ENCODE data around the gene OXA1L.
"Not testable (repeated sequence)": the region's sequence is repeated elsewhere in the genome, so short reads cannot be mapped to it uniquely, and the experiment has no call there.

Gene OXA1L

DNA sequence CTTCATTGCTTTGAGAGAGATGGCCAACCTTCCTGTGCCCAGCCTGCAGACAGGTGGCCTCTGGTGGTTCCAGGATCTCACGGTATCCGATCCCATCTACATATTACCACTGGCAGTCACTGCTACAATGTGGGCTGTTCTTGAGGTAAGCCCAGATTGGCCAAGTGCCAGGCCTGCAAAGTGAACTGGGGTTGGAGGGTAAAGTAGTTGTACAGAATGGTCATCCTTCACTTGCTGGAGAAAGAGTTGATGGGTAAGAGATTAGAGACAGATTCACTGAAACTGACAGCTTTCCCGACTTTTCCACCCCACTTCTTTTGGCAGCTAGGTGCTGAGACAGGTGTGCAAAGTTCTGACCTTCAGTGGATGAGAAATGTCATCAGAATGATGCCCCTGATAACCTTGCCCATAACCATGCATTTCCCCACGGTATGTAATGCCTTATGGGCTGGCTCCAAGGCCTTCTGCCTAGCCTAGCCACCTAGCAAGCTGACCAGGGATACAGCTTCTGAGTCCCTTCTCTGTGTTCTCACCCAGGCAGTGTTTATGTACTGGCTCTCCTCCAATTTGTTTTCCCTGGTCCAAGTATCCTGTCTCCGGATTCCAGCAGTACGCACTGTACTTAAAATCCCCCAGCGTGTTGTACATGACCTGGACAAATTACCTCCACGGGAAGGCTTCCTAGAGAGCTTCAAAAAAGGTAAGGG, 4.1 kb downstream of the OXA1L start:
- no peak for DNase-seq

DNA sequence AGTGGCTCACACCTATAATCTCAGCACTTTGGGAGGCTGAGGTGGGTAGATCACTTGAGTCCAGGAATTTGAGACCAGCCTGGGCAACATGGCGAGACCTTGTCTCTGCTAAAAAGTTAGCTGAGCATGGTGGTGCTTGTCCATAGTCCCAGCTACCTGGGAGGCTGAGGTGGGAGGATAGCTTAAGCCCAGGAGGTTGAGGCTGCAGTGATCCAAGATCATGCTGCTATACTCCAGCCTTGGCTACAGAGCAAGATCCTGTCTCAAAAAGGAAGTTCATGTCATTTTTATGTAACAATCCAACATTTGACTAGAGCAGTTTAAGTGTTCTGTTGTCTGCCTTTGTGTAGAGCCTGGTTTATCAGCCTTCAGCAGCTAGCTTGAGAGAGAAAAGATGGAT, 6.2 kb downstream of the OXA1L start:
- no peak for DNase-seq

- no peak for DNase-seq
These were observed 6.9 kb downstream of the OXA1L start for GRCh38 chr14:22773162-22774010.

- DNase-seq: no peak
These were observed 7.7 kb downstream of the OXA1L start for GRCh38 chr14:22774011-22774706.

DNA sequence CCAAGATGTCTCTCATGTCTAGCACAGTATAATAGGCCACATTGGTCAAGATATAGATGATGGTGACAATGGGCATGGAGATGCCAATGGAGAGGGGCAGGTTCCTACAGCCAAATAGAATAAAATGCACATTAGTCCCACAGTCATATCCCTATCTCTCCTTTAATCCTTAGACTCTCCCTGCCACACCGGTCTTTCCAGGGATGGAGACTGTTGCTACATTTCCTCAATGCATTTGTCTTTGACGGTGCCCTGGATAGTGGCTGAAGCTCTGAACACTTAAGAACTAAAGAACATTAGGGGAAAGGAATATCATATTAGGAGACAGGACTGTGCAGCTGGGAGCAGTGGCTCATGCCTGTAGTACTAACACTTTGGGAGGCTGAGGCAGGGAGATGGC, 9.7 kb downstream of the OXA1L start:
- DNase-seq: no peak

DNA sequence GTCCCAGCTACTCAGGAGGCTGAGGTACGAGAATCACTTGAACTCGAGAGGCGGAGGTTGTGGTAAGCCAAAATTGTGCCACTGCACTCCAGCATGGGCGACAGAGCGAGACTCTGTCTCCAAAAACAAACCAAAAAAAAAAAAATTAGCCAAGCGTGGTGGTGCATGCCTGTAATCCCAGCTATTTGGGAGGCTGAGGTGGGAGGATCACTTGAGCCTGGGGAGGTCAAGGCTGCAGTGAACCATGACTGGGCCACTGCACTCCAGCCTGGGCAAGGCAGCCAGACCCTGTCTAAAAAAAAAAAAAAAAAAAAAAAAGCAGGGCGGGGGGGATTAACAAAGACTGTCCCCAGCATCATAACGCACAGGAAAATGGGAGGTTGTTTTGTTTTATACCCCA, 10.4 kb downstream of the OXA1L start:
- not testable (repeated sequence) for DNase-seq

DNA sequence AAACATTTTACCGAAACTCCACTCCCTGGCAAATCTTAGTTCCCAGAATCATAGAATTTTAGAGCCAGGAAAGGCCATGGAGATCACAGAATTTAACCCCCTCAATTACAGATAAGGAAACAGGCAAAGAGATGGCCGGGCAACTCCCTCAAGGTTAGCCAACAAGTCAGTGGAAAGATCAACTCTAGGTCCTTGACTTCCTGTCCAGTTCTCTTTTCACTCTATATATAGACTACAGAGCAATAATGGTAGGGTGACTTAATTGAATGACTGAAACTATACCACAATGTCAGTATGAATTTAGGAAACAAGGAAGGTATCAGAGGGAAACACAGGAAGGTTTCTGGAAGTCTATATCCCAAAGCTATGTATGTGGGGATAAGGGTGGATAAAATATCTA, 11.6 kb downstream of the OXA1L start:
- no peak for DNase-seq

DNA sequence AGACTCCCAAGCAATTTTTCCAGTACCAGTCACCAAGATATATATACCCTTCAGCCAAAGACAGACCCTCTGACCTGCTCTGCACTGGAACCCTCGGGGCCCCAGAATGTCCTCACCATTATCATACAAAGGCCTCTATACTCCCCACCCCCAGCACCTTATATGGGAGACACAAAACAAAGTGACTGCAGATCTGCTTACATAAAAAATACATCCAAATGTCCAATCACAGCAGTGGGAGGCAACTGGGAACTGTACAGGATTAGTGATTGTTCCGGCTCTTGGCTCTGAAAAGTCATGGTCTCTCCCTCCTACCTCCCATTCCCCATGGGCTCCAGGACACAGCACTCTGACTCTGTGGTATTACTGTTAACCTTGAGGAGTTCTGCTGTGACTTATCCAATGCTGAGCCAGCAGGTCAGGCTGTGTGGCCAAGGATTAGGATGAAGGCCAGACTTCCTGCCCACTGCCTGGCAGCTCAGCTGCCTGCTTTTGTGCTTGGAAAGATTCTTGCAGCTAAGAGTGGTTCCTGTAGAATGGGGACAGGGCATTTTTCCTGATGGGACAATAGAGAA, 13.7 kb downstream of the OXA1L start:
- DNase-seq: no peak

GRCh38 chr14:22780941-22781300, 14.4 kb downstream of the OXA1L start:
- no peak for DNase-seq

DNA sequence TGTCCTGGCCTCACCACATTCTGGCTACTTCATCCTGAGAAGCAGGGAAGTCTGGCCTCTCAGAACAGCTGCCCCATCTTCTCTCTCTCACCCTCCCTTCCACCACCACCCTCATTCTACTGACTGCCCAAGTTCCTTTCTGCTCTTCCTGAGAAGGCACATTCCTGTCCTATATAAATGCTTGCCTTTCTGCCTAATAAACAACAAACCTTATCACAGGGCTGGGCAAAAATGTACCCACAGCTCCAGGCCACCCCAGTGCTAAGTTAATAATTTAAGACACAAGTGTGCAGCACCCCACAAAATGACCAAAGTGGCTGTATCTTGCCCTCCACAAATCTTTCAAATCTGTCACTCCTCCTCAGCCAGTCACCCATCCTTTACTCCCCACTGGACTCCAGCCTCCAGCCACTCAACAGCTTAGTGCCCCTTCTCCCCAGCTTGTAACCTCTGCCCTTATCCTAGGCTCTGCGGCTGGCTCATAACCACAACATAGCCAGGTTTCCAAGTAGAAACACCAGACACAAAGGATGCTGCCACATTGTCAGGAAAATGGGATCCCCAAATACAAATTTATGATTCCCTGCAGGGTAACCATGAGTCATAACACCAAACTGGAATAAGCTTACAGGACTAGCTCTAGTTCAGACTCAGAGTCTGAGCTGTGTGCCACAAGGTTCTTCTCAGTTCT, 15.0 kb downstream of the OXA1L start:
- DNase-seq: no peak

- DNase-seq: no peak
These were observed 20.2 kb downstream of the OXA1L start for GRCh38 chr14:22786685-22787084.

GRCh38 chr14:22791301-22791700, 24.8 kb downstream of the OXA1L start:
- no peak for DNase-seq

DNA sequence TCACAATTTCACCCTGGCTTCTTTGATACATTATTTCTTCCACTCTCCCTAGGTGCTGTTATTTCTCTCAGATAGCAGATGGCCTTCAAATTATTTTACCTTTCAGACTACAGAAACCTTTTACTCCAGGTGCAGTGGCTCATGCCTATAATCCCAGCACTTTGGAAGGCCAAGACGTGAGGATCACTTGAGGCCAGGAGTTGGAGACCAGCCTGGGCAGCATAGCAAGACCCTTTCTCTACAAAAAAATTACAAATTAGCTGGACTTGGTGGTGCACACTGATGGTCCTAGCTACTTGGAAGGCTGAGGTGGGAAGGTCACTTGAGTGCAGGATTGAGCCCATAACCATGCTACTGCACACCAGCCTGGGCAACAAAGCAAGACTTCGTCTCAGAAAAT, 25.7 kb downstream of the OXA1L start:
- no peak for DNase-seq

- not testable (repeated sequence) for DNase-seq
These were observed 27.1 kb downstream of the OXA1L start for GRCh38 chr14:22793550-22793949.

DNA sequence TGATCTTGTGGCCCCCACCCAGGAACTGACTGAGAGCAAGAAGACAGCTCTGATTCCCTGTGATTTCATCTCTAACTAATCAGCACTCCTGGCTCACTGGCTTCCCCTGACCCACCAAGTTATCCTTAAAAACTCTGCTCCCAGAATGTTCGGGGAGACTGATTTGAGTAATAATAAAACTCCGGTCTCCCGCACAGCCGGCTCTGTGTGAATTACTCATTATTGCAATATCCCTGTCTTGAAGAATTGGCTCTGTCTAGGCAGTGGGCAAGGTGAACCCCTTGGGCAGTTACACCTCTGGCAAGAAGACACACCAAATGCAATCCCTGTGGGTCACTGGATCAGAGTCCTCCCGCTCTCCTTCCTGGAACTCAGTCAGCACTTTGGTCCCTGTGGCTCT, 27.5 kb downstream of the OXA1L start:
- no peak for DNase-seq

DNA sequence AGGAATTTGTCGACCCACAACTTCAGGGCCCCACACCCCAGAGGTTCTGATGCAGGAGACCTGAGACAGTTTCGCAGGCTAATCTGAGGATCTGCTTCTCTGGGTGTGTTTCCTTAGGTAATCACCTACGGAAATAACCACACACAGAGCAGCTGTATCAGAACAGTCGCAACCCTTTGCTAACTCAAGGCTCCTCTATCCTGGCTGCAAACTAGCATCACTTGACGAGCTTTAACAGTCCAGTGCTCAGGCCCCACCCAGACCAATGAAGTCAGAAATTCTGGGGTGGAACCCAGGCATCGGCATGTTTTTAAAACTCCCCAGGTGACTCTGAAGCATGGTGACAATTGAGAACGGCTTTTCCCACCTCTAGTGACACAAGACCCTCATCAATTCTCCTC, 28.1 kb downstream of the OXA1L start:
- no peak for DNase-seq

DNA sequence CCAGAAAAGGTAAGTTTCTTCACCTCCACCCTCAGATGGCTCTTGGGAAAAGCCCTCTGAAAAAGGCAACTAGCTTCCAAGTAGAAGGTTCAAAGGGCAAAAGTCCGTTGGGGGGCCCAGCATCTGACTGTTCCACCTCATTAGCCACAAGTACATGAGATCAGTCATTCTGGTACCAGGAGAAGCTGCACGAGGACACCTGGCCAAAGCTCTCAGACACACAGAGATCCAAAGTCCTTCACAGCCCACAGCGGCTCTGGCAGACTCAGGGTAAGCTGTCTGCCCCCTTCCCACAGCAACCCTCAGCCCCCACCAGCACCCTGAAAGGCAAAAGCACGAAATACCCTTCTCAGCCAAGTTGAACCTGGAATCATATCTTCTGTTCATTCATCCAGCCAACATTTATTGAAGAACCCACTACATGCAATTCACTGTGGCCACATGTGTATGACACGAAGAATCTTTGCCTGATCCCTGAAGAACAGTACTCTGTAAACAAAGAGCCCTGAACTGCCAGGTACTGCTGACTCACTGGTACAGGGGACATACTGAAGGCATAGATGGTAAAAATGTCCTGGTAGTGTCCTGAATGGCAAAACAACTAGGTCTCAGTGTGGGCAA, 29.7 kb downstream of the OXA1L start:
- DNase-seq: no peak

DNA sequence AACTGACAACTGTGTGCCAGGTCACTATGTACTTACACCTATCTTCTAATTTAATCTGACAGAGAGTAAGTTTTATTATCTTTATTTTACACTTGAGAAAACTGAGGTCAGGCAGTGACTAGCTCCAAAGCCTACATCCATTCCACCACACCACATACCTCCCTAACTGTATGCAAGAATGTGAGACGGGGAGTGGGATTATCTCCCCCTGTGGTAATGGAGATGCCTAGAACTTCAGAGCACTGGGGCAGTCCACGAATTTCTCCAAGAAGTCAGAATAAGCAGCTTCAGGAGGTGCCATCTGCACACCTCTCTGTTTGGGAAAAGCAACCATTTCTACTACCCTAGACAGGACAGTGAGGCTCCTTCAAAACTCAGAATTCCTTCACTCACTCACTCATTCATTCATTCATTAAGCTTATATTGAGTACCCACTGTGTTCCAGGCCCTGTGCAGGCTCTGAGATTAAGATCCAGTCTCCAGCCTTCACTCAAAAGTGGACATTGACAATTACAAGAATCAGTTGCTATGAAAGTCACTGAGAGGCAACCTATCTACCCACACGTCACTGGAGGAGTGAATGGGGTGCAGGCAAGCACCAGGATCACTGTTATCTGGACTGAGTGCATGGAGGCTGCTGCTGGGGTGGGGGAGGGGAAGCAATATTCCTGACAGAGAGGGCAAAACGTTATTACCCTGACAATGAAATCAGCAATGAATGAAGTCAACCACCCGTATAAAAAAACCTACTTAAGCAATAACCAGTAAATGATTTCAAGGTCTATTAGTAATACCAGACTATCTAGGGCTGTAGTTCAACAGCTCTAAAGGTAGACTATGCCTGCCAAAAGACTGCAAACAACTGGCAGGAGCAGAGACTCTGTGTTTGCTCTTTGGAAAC, 30.8 kb downstream of the OXA1L start:
- DNase-seq: no peak

DNA sequence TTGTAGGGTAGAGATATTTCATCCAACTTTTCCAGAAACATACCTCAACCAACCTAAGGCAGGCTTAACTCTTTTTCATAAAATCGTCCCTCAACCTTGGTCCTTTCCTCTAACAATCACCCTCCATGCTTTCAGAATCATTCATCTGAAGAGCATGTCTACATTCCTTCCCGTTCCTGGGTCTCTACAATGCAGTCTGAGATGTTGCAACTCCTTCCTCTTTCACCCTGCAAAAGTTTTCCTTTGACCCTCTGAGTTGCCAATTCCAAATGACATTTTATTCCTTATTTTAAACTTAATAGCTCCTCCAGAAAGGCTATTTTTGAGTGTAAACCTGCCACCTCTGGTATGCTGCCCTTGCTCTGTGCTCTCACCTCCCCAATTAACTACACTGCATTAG, 32.0 kb downstream of the OXA1L start:
- DNase-seq: no peak

DNA sequence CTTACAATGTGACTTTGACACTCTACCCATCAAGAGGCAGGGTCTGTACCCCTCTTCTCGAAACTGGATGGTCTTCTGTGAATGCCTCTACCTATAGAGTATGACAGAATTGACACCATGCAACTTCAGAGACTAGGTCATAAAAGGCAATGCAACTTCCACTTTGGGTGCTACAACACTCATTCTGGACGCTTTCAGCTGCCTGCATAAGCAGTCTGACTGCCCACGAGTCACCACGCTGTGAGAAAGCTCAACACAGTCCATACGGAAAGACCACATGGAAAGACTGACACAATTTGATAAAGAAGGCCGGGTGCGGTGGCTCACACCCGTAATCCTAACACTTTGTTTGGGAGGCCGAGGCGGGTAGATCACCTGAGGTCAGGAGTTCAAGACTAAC, 33.9 kb downstream of the OXA1L start:
- no peak for DNase-seq

GRCh38 chr14:22801716-22802115, 35.2 kb downstream of the OXA1L start:
- no peak for DNase-seq
